H9 (cell line): ENCODE data around the gene SYNE2. TPM values are rescaled to one million over a fixed set of nuclear protein-coding genes. Genes with fewer than 3 reads are reported as not detected.

Experiments used
- DNase-seq: peaks from one replicate; pipeline ENCODE4 v3.0.0-alpha.2; 2017
- H2AFZ ChIP-seq: one replicate; pipeline ENCODE4 v1.6.1; 2013; ENCODE audit warnings: mild to moderate bottlenecking, low read length, control low read depth, moderate library complexity
- H2AK5ac ChIP-seq: 2 replicates; pipeline ENCODE4 v1.6.1; 2013; ENCODE audit warnings: low read length, control low read depth, mixed read lengths; ENCODE audit not compliant: insufficient read length
- H2BK120ac ChIP-seq: one replicate; pipeline ENCODE4 v1.6.1; 2013; ENCODE audit warnings: low read depth, mild to moderate bottlenecking, low read length, control low read depth, inconsistent platforms; ENCODE audit not compliant: poor library complexity, severe bottlenecking
- H2BK12ac ChIP-seq: 2 replicates; pipeline ENCODE4 v1.6.1; 2013; ENCODE audit warnings: low read length, control low read depth, mixed read lengths, low read depth; ENCODE audit not compliant: insufficient read length
- H2BK15ac ChIP-seq: 2 replicates; pipeline ENCODE4 v1.6.1; 2013; ENCODE audit warnings: low read depth, low read length, control low read depth
- H2BK20ac ChIP-seq: one replicate; pipeline ENCODE4 v1.6.1; 2013; ENCODE audit warnings: low read depth, mild to moderate bottlenecking, low read length, control low read depth, inconsistent platforms; ENCODE audit not compliant: poor library complexity, severe bottlenecking
- H2BK5ac ChIP-seq: 2 replicates; pipeline ENCODE4 v1.6.1; 2013; ENCODE audit warnings: low read length, control low read depth, mixed read lengths; ENCODE audit not compliant: insufficient read length
- H3K14ac ChIP-seq: 2 replicates; pipeline ENCODE4 v1.6.1; 2013; ENCODE audit warnings: low read length, control low read depth; ENCODE audit not compliant: insufficient read depth
- H3K18ac ChIP-seq: 2 replicates; pipeline ENCODE4 v1.6.1; 2013; ENCODE audit warnings: low read depth, mild to moderate bottlenecking, mixed read lengths, low read length, control low read depth; ENCODE audit not compliant: insufficient read length
- H3K23ac ChIP-seq: 2 replicates; pipeline ENCODE4 v1.6.1; 2013; ENCODE audit warnings: low read length, control low read depth, mixed read lengths, low read depth; ENCODE audit not compliant: insufficient read length
- H3K23me2 ChIP-seq: 2 replicates; pipeline ENCODE4 v1.6.1; 2013; ENCODE audit warnings: low read depth, mild to moderate bottlenecking, mixed read lengths, low read length, control low read depth; ENCODE audit not compliant: insufficient read length, poor library complexity, severe bottlenecking
- H3K27ac ChIP-seq: 2 replicates; pipeline ENCODE4 v1.5.1; 2013; ENCODE audit warnings: low read length, control low read depth, mixed read lengths, low read depth; ENCODE audit not compliant: insufficient read length
- H3K27me3 ChIP-seq: 2 replicates; pipeline ENCODE4 v1.6.1; 2013; ENCODE audit warnings: low read length, control low read depth, inconsistent platforms; ENCODE audit not compliant: insufficient read depth
- H3K4ac ChIP-seq: 2 replicates; pipeline ENCODE4 v1.6.1; 2013; ENCODE audit warnings: low read depth, mild to moderate bottlenecking, control low read depth, inconsistent platforms, low read length, moderate library complexity
- H3K4me1 ChIP-seq: 2 replicates; pipeline ENCODE4 v1.6.1; 2013; ENCODE audit warnings: low read length, control low read depth, inconsistent platforms; ENCODE audit not compliant: insufficient read depth
- H3K4me2 ChIP-seq: 2 replicates; pipeline ENCODE4 v1.6.1; 2013; ENCODE audit warnings: low read length, control low read depth, mixed read lengths; ENCODE audit not compliant: insufficient read length, insufficient read depth
- H3K56ac ChIP-seq: 2 replicates; pipeline ENCODE4 v1.6.1; 2013; ENCODE audit warnings: low read depth, mild to moderate bottlenecking, mixed read lengths, low read length, control low read depth; ENCODE audit not compliant: insufficient read length
- H3K79me1 ChIP-seq: 2 replicates; pipeline ENCODE4 v1.6.1; 2013; ENCODE audit warnings: low read depth, mild to moderate bottlenecking, moderate library complexity, low read length, control low read depth, inconsistent platforms; ENCODE audit not compliant: insufficient read depth, poor library complexity, severe bottlenecking
- H3K79me2 ChIP-seq: 2 replicates; pipeline ENCODE4 v1.6.1; 2013; ENCODE audit warnings: low read length, control low read depth, inconsistent platforms; ENCODE audit not compliant: insufficient read depth
- H3K9ac ChIP-seq: 2 replicates; pipeline ENCODE4 v1.6.1; 2013; ENCODE audit warnings: low read length, control low read depth, mixed read lengths; ENCODE audit not compliant: insufficient read length; ENCODE audit errors: extremely low read depth
- H3K9me3 ChIP-seq: one replicate; pipeline ENCODE4 v1.6.1; 2013; ENCODE audit warnings: low read depth, low read length, inconsistent platforms; ENCODE audit not compliant: control insufficient read depth
- H3T11ph ChIP-seq: one replicate; pipeline ENCODE4 v1.6.1; 2013; ENCODE audit warnings: mild to moderate bottlenecking, low read length, control low read depth, inconsistent platforms
- H4K20me1 ChIP-seq: one replicate; pipeline ENCODE4 v1.6.1; 2013; ENCODE audit not compliant: control insufficient read depth, insufficient read length, insufficient read depth
- H4K5ac ChIP-seq: 2 replicates; pipeline ENCODE4 v1.6.1; 2013; ENCODE audit warnings: low read depth, mild to moderate bottlenecking, mixed read lengths, low read length, control low read depth; ENCODE audit not compliant: insufficient read length
- H4K8ac ChIP-seq: replicated peaks from 2 replicates; pipeline ENCODE4 v1.6.1; 2013; ENCODE audit warnings: low read length, control low read depth, mixed read lengths, low read depth; ENCODE audit not compliant: insufficient read length
- H4K91ac ChIP-seq: 2 replicates; pipeline ENCODE4 v1.6.1; 2013; ENCODE audit warnings: low read depth, mild to moderate bottlenecking, moderate library complexity, mixed read lengths, low read length, control low read depth; ENCODE audit not compliant: insufficient read length
- H3K27ac Mint-ChIP-seq, 3 experiments: 2 replicates in 2 of 3; 3 replicates in 1 of 3; pipeline ENCODE4 v1.8.0; 2020 to 2021; ENCODE audit warnings: mixed read lengths in 3 of 3, mild to moderate bottlenecking in 1 of 3, moderate library complexity in 1 of 3
- H3K27me3 Mint-ChIP-seq: 2 replicates; pipeline ENCODE4 v1.8.0; 2021; ENCODE audit warnings: low read depth, mild to moderate bottlenecking, moderate library complexity, mixed read lengths
- H3K36me3 Mint-ChIP-seq, 3 experiments: 2 replicates in 2 of 3; 3 replicates in 1 of 3; pipeline ENCODE4 v1.8.0; 2020 to 2021; ENCODE audit warnings: low read depth in 3 of 3, mixed read lengths in 3 of 3; ENCODE audit not compliant: insufficient read depth in 1 of 3
- H3K4me1 Mint-ChIP-seq, 2 experiments: 2 replicates each; pipeline ENCODE4 v1.8.0; 2020; ENCODE audit warnings: mixed read lengths in 2 of 2
- H3K4me3 Mint-ChIP-seq, 2 experiments: 2 replicates in 1 of 2; 3 replicates in 1 of 2; pipeline ENCODE4 v1.8.0; 2020 to 2021; ENCODE audit warnings: mild to moderate bottlenecking in 2 of 2, mixed read lengths in 2 of 2, moderate library complexity in 1 of 2
- H3K9me3 Mint-ChIP-seq, 2 experiments: 2 replicates in 1 of 2; 3 replicates in 1 of 2; pipeline ENCODE4 v1.8.0; 2020; ENCODE audit warnings: mild to moderate bottlenecking in 2 of 2, mixed read lengths in 2 of 2, moderate library complexity in 1 of 2
- CTCF ChIP-seq: fragments of 200-600 bp; sonication (generic); conservative IDR thresholded peaks from 3 replicates; pipeline ENCODE4 v1.8.0; 2021; ENCODE audit warnings: antibody characterized with exemption, mild to moderate bottlenecking
- WGBS: extraction: QIAGEN DNeasy Blood & Tissue Kit; methylation state at CpG from one replicate; pipeline ENCODE4 v1.1.7; 2013; ENCODE audit warnings: missing lambda C conversion rate, low lambda C conversion rate, mixed read lengths; ENCODE audit not compliant: insufficient read length; ENCODE audit errors: extremely low coverage; 5-methylcytosine and 5-hydroxymethylcytosine counted together
- total RNA-seq: library from RNA; stranded (reverse); gene quantifications from 2 replicates; pipeline ENCODE4 v1.2.1, GENCODE V29; 2021

The SYNE2 gene
- total RNA-seq, 1 experiment from 2014 or later: 43.3 TPM

DNA sequence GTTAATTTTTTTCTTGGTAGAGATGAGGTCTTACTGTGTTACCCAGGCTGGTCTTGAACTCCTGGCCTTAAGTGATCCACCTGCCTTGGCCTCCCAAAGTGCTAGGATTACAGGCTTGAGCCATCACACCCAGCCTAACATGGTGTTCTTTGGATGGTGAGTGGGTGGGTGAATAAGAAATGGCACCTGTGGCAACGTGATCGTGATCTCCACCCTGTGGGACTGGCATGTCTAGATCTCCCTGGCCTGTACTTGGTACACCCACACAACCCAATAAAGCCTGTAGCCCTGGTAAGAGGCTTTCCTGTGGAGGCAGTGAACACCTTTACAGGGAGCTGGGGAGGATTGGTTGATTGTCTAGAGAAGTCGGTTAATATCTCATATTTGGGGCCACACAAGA is 25.2 kb downstream of the SYNE2 start:
- Mint-ChIP-seq H3K4me3 (no peak overlapping the region), H3K36me3 (0 out of 7 replicates have a peak, but pooled peaks cover 0 to 5% (median 0%) of the 10 kb centered on the region in 3 experiments), H3K27me3 (no peaks in the 10 kb centered on the region), H3K9me3 (no peaks in the 10 kb centered on the region), H3K27ac (peak overlapping the region in 1 of 3 experiments; percentile 70; a peak in 2 of 7 replicates), H3K4me1 (peaks cover 9 to 12% of the 10 kb centered on the region in 2 experiments)
- Histone ChIP-seq H3K18ac (no peak overlapping the region), H3K79me1 (no peaks in the 10 kb centered on the region), H3K23me2 (no peaks in the 10 kb centered on the region), H2AK5ac (no peak overlapping the region), H3K23ac (no peak overlapping the region), H3T11ph (no peak overlapping the region), H3K4ac (no peak overlapping the region), H4K20me1 (no peaks in the 10 kb centered on the region), H3K9ac (no peak overlapping the region), H2AFZ (no peak overlapping the region), H3K4me2 (no peak overlapping the region), H4K91ac (no peak overlapping the region), H3K4me1 (peaks cover 7% of the 10 kb centered on the region; the same call in 1 of the 2 replicates), H3K9me3 (no peaks in the 10 kb centered on the region), H3K79me2 (peaks cover 3% of the 10 kb centered on the region; the same call in 1 of the 2 replicates), H2BK12ac (no peak overlapping the region), H3K56ac (no peak overlapping the region), H2BK20ac (no peak overlapping the region), H2BK15ac (no peak overlapping the region), H4K8ac (peak overlapping the region; percentile 75), H2BK120ac (no peak overlapping the region), H3K27ac (no peak overlapping the region), H4K5ac (no peak overlapping the region), H2BK5ac (no peak overlapping the region), H3K27me3 (no peaks in the 10 kb centered on the region), H3K14ac (no peak overlapping the region)
- DNase-seq: no peak
- WGBS: no CpG with 5 or more reads among the region's 3 CpGs
- TF ChIP-seq CTCF: no peak
